ENCODE measurements around the gene EPS15. TPM values are rescaled to one million over a fixed set of nuclear protein-coding genes. Genes with fewer than 3 reads are reported as not detected.

The EPS15 gene
- total and polyA plus RNA-seq, 9 of the 15 experiments (the other 6 are each of a cell fraction or from before 2014, with no cell fraction given): 23.1 to 69.0 (median 41.7) TPM

DNA sequence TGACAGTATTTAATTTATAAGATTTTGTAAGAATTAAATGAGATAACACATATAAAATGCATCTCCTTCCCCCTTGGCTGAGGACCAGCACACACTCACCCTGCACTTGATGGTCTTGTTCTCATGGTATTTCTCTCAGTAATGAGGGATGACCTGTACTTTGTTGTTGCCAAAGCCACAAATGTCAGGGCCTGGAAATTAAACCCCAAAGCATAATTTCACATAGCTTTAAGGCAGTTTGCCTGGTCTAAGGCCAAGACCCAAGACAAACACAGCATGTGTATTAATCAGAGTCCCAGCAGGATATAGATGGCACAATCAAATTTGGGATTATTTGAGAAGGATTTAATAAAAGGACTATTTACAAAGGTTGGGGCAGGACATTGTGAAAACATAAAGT is 48.6 kb upstream of the EPS15 start:
- BruUV-seq (replicated peaks): no TSS peak
- no peak for ATAC-seq
- CTCF ChIA-PET (ENCODE audit: low intra/inter-chr PET ratio): interaction anchor here (2.6 kb wide), 1 partner anchor 201 kb away, joined by 9 read pairs; no protein-coding TSS in a partner anchor

More for the DNA sequence above, 48.6 kb upstream of the EPS15 start:
- FAIRE-seq (no peak), DNase-seq (ENCODE audit: extremely low read depth in 1 of 4, low spot score in 3 of 4) (no peak)
- Histone ChIP-seq H3K4me2 (ENCODE audit: insufficient read depth, low read length) (no peak overlapping the region), H4K20me1 (replicated peaks; ENCODE audit: control insufficient read depth, insufficient read depth, low read length) (no peaks in the 10 kb centered on the region), H3K9me3 (replicated peaks; ENCODE audit: control insufficient read depth, insufficient read depth, low read depth, low read length) (no peaks in the 10 kb centered on the region), H3K79me2 (ENCODE audit: control insufficient read depth, insufficient read depth, low read length) (no peaks in the 10 kb centered on the region), H3K9ac (ENCODE audit: insufficient read depth in 1 of 2, low read depth in 2 of 2, low read length in 2 of 2) (no peak overlapping the region), H3K27me3 (ENCODE audit: control insufficient read depth in 2 of 2, insufficient read depth in 2 of 2, low read length in 2 of 2) (no peaks in the 10 kb centered on the region), H3K36me3 (ENCODE audit: control insufficient read depth, insufficient read depth, low read length) (no peaks in the 10 kb centered on the region), H3K4me3 (no peak overlapping the region), H3K9me1 (ENCODE audit: control insufficient read depth, insufficient read depth, low read length) (no peaks in the 10 kb centered on the region), H3K27ac (ENCODE audit: extremely low read depth, low read depth, low read length) (no peak overlapping the region), H3K4me1 (replicated peaks in 1 of 2; ENCODE audit: control insufficient read depth in 2 of 2, insufficient read depth in 2 of 2, low read length in 2 of 2) (peaks cover 4 to 35% of the 10 kb centered on the region in 2 experiments; a peak in 4 of 5 replicates), H2AFZ (ENCODE audit: low read depth, low read length) (no peak overlapping the region)
- intact Hi-C loops (cut with micrococcal nuclease): loop anchor here (2.0 to 5.0 kb wide), 2 partner anchors 201 to 435 kb away; no protein-coding TSS in a partner anchor
- TF ChIP-seq ZNF785 (CRISPR knock-in tag; IDR thresholded peaks at IDR 0.05) (no peak), ZNF609 (CRISPR knock-in tag; IDR thresholded peaks at IDR 0.05; ENCODE audit: borderline replicate concordance) (no peak), NBN (IDR thresholded peaks at IDR 0.05; ENCODE audit: low read depth) (no peak), FOSL1 (tag; conservative IDR thresholded peaks at IDR 0.05) (no peak), ZNF3 (CRISPR knock-in tag; IDR thresholded peaks at IDR 0.05) (no peak), CAMTA2 (CRISPR knock-in tag; conservative IDR thresholded peaks at IDR 0.05) (no peak), SAFB2 (IDR thresholded peaks at IDR 0.05; ENCODE audit: borderline replicate concordance, low read depth, low read length, severe bottlenecking) (no peak), SAP30 (IDR thresholded peaks at IDR 0.05; ENCODE audit: borderline replicate concordance, insufficient read depth, low read depth, low read length, poor library complexity, severe bottlenecking) (no peak)
- TF ChIP-seq, protein P1, sequence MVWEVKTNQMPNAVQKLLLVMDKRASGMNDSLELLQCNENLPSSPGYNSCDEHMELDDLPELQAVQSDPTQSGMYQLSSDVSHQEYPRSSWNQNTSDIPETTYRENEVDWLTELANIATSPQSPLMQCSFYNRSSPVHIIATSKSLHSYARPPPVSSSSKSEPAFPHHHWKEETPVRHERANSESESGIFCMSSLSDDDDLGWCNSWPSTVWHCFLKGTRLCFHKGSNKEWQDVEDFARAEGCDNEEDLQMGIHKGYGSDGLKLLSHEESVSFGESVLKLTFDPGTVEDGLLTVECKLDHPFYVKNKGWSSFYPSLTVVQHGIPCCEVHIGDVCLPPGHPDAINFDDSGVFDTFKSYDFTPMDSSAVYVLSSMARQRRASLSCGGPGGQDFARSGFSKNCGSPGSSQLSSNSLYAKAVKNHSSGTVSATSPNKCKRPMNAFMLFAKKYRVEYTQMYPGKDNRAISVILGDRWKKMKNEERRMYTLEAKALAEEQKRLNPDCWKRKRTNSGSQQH (CRISPR knock-in tag; IDR thresholded peaks at IDR 0.05): no peak
- POLR2A ChIA-PET: no interaction called here
- in situ Hi-C loops (cut with MboI): no loop called here

Measured in K562 (cell line).